BE2C (cell line): ENCODE results near the gene RAB31.

Source experiments
- DNase-seq: peaks from one replicate; pipeline ENCODE4 v3.0.0-alpha.2; 2020
- H3K27me3 ChIP-seq: fragments of 250-450 bp; sonication (Bioruptor Pico); 2 replicates; pipeline ENCODE4 v1.5.1; 2020; ENCODE audit warnings: mild to moderate bottlenecking
- H3K36me3 ChIP-seq: fragments of 250-450 bp; sonication (Bioruptor Pico); 2 replicates; pipeline ENCODE4 v1.5.1; 2020; ENCODE audit warnings: mild to moderate bottlenecking
- H3K4me1 ChIP-seq: fragments of 250-450 bp; sonication (Bioruptor Pico); 2 replicates; pipeline ENCODE4 v1.5.1; 2020
- H3K4me3 ChIP-seq: 2 replicates; pipeline ENCODE4 v1.5.1; 2011; ENCODE audit warnings: low read depth, low read length
- H3K9me3 ChIP-seq: fragments of 250-450 bp; sonication (Bioruptor Pico); 2 replicates; pipeline ENCODE4 v1.5.1; 2020
- TF ChIP-seq, protein P1 (sequence below): IDR thresholded peaks from 2 replicates; pipeline ENCODE4 v1.5.1; 2012; ENCODE audit warnings: mild to moderate bottlenecking, low read depth, low read length

The RAB31 gene

DNA sequence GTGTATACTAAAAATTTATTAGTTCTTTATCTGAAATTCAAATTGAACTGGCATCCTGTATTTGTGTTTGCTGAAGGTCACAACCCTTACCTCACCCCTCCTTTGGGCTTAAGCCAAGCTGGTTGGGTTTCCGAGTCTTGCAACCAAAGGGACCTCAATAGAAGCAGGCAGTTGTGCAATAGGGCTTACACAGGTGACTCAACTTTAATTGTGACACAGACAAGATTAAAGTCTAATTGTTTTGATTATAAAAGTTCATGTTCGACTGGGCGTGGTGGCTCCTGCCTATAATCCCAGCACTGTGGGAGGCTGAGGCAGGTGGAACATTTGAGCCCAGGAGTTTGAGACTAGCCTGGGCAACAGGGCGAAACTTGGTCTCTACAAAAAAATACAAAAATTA is 71.5 kb downstream of the RAB31 start:
- DNase-seq: no peak
- Histone ChIP-seq H3K4me3 (no peak overlapping the region), H3K4me1 (no peaks in the 10 kb centered on the region)

DNA sequence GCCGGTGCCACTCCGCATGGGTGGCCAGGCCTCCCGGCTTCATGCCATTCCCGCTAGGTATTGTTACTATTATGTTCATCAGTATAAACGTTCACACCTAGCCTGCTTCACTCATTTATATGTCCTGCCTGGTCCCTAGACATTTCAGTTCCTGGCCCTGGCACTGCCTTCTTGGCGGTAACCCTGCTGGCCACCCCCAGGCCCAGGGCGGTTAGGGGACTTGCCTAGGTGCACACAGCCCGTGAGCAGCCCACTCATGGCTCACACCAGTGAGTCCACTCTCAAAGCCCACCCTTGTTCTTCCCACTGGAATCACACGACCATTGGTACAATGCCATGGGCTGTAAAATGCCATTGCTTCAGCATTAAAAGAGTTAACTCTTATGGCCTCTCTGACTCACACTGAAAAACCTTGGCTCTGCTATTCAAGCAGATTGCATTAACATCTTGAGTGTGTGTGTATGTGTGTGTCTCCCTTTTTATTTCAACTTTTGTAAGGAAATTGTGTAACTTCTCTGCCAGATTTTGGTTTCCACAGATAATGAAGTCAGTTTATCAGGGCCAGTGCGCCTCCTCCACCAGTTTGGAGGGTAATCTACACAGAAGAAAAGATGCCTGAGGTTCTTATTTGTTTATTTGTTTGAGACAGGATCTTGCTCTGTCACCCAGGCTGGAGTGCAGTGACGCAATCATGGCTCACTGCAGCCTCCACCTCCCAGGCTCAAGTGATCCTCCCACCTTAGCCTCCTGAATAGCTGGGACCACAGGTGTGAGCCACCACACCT is 74.2 kb downstream of the RAB31 start:
- DNase-seq: no peak
- Histone ChIP-seq H3K27me3 (no peaks in the 10 kb centered on the region), H3K4me1 (no peaks in the 10 kb centered on the region), H3K9me3 (no peaks in the 10 kb centered on the region), H3K4me3 (no peak overlapping the region), H3K36me3 (no peaks in the 10 kb centered on the region)
- TF ChIP-seq, protein P1, sequence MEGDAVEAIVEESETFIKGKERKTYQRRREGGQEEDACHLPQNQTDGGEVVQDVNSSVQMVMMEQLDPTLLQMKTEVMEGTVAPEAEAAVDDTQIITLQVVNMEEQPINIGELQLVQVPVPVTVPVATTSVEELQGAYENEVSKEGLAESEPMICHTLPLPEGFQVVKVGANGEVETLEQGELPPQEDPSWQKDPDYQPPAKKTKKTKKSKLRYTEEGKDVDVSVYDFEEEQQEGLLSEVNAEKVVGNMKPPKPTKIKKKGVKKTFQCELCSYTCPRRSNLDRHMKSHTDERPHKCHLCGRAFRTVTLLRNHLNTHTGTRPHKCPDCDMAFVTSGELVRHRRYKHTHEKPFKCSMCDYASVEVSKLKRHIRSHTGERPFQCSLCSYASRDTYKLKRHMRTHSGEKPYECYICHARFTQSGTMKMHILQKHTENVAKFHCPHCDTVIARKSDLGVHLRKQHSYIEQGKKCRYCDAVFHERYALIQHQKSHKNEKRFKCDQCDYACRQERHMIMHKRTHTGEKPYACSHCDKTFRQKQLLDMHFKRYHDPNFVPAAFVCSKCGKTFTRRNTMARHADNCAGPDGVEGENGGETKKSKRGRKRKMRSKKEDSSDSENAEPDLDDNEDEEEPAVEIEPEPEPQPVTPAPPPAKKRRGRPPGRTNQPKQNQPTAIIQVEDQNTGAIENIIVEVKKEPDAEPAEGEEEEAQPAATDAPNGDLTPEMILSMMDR: no peak

More for the DNA sequence above, 71.5 kb downstream of the RAB31 start:
- no peaks in the 10 kb centered on the region for H3K9me3 ChIP-seq
- TF ChIP-seq, protein P1: no peak
- H3K27me3 ChIP-seq: no peaks in the 10 kb centered on the region
- no peaks in the 10 kb centered on the region for H3K36me3 ChIP-seq

DNA sequence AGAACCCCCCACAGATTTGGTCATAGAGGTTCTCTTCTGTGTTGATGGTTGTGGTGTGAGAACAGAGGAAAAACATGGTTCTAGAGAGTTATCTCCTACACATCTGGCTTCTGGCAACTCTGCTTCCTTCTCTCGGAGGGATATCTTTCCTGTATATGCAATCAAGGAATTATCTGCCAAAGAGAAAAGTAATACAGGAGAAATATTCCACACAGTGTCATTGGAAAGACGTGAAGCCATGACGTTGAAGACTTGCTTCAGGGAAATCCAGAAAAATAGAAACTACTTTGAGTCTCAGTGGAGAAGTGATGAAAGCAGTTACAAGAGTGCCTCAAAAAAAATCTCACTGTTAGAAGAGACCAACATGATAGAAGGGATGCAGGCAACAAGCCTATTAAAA is 78.5 kb downstream of the RAB31 start:
- DNase-seq: no peak
- Histone ChIP-seq H3K9me3 (no peaks in the 10 kb centered on the region), H3K36me3 (no peaks in the 10 kb centered on the region), H3K27me3 (no peaks in the 10 kb centered on the region), H3K4me1 (no peaks in the 10 kb centered on the region), H3K4me3 (no peak overlapping the region)
- TF ChIP-seq, protein P1: no peak

DNA sequence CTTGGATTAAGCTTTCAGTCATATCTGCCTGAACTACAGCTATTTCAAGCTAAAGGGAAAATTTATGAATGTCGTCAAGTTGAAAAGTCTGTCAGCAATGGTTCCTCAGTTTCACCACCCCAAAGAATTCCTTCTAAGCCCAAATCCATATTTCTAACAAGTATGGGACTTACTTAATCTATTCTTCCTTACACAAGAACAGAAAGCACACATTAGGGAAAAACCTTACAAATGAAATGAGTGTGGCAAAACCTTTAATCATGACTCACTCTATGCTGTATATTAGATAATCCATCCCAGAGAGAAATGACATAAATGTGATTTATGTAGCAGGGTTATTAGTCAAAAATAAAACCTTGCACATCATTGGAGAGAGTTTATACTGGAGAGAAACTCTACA is 78.9 kb downstream of the RAB31 start:
- TF ChIP-seq, protein P1: no peak
- no peaks in the 10 kb centered on the region for H3K9me3 ChIP-seq
- H3K27me3 ChIP-seq: no peaks in the 10 kb centered on the region
- no peak for DNase-seq
- H3K4me3 ChIP-seq: no peak overlapping the region
- H3K4me1 ChIP-seq: no peaks in the 10 kb centered on the region
- H3K36me3 ChIP-seq: no peaks in the 10 kb centered on the region

DNA sequence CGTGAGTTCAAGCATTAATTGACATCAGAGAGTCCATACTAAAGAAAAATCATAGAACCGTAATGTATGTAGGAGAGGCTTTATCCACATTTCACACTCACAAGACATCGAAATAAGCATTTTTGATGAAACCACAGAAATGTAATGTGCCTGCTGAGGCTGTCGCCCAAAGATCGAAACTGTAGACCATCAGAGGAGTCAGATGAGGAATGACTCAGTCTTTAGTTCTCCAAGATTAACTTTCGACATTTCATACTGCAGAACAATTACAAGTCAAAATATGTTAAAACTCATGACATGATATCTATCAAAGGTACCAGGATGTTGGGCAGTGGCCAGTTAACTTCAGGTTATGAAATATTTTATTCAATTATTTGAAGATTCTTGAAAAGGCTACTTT is 79.6 kb downstream of the RAB31 start:
- DNase-seq: no peak
- Histone ChIP-seq H3K27me3 (no peaks in the 10 kb centered on the region), H3K36me3 (no peaks in the 10 kb centered on the region), H3K4me1 (no peaks in the 10 kb centered on the region), H3K9me3 (no peaks in the 10 kb centered on the region), H3K4me3 (no peak overlapping the region)
- TF ChIP-seq, protein P1: no peak

- H3K36me3 ChIP-seq: no peaks in the 10 kb centered on the region
- TF ChIP-seq, protein P1: no peak
- H3K27me3 ChIP-seq: no peaks in the 10 kb centered on the region
- H3K9me3 ChIP-seq: no peaks in the 10 kb centered on the region
- no peak for DNase-seq
- H3K4me1 ChIP-seq: no peaks in the 10 kb centered on the region
- H3K4me3 ChIP-seq: no peak overlapping the region
These were observed 80.0 kb downstream of the RAB31 start for GRCh38 chr18:9788140-9788539.
